Measurements from ENCODE around the gene BEST3. TPM values are rescaled to one million over a fixed set of nuclear protein-coding genes. Genes with fewer than 3 reads are reported as not detected.

The BEST3 gene
- total RNA-seq = not detected in 2 replicates

GRCh38 chr12:69698769-69699540 lies at the start of gene BEST3:
TSS of gene BEST3 (minus strand) at chr12:69699303. CDS start at chr12:69697798, 1,505 bp downstream.

GRCh38 chr12:69738351-69739286 lies 39.5 kb upstream of the BEST3 start, which contains the start of gene RAB3IP:
TSS of gene RAB3IP (plus strand) at chr12:69738860. CDS start at chr12:69755409, 16,549 bp downstream.

GRCh38 chr12:69610729-69611128 lies 88.4 kb downstream of the BEST3 start, which contains the start of gene LRRC10:
TSS of gene LRRC10 (minus strand) at chr12:69610907. CDS start at chr12:69610838, 69 bp downstream.

Other genes with a start within 250 kb of the BEST3 start
- gene FRS2, start 228.9 kb downstream of the BEST3 start, total RNA-seq = 11.8 and 21.5 TPM in 2 replicates
- gene CCT2, start 113.8 kb downstream of the BEST3 start, total RNA-seq = 196 and 225 TPM in 2 replicates
- not detected in 2 replicates for gene LRRC10, start 88.4 kb downstream of the BEST3 start, total RNA-seq
- 10.7 and 27.7 TPM in 2 replicates for gene RAB3IP, start 39.6 kb upstream of the BEST3 start, total RNA-seq
- gene MYRFL, start 125.9 kb upstream of the BEST3 start, total RNA-seq = 1.3 and 1.9 TPM in 2 replicates